ENCODE measurements around the gene RCAN2.

DNA sequence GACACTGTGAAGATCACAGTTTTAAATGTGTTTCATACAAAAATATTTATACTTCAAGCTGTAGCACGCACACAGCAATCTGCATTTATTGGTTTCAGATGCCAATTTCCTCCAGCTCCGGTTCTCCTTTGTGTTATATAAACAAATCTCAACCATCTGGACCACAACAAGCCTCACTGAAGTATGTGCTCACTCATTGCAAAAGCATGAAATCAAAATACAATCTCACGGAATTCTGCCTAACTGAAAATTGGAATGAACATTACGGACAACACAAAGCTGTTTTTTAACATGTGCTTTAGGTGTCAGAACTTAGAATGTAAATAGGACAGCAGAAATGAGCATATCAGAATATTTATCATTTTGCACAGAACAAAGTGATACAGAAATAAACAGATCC lies 38.0 kb downstream of the RCAN2 start:
- TF ChIP-seq, protein P1, sequence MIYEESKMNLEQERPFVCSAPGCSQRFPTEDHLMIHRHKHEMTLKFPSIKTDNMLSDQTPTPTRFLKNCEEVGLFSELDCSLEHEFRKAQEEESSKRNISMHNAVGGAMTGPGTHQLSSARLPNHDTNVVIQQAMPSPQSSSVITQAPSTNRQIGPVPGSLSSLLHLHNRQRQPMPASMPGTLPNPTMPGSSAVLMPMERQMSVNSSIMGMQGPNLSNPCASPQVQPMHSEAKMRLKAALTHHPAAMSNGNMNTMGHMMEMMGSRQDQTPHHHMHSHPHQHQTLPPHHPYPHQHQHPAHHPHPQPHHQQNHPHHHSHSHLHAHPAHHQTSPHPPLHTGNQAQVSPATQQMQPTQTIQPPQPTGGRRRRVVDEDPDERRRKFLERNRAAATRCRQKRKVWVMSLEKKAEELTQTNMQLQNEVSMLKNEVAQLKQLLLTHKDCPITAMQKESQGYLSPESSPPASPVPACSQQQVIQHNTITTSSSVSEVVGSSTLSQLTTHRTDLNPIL (CRISPR knock-in tag; IDR thresholded peaks at IDR 0.05; ENCODE audit: low read depth), result no peak
- TF ChIP-seq TCF4 (CRISPR knock-in tag; IDR thresholded peaks at IDR 0.05; ENCODE audit: borderline replicate concordance) (no peak), GLIS3 (CRISPR knock-in tag; IDR thresholded peaks at IDR 0.05) (no peak), SNAI2 (CRISPR knock-in tag; IDR thresholded peaks at IDR 0.05) (no peak)
- TF ChIP-seq, protein P2, sequence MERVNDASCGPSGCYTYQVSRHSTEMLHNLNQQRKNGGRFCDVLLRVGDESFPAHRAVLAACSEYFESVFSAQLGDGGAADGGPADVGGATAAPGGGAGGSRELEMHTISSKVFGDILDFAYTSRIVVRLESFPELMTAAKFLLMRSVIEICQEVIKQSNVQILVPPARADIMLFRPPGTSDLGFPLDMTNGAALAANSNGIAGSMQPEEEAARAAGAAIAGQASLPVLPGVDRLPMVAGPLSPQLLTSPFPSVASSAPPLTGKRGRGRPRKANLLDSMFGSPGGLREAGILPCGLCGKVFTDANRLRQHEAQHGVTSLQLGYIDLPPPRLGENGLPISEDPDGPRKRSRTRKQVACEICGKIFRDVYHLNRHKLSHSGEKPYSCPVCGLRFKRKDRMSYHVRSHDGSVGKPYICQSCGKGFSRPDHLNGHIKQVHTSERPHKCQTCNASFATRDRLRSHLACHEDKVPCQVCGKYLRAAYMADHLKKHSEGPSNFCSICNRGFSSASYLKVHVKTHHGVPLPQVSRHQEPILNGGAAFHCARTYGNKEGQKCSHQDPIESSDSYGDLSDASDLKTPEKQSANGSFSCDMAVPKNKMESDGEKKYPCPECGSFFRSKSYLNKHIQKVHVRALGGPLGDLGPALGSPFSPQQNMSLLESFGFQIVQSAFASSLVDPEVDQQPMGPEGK (CRISPR knock-in tag; IDR thresholded peaks at IDR 0.05; ENCODE audit: borderline replicate concordance), result no peak
- TF ChIP-seq, protein P3, sequence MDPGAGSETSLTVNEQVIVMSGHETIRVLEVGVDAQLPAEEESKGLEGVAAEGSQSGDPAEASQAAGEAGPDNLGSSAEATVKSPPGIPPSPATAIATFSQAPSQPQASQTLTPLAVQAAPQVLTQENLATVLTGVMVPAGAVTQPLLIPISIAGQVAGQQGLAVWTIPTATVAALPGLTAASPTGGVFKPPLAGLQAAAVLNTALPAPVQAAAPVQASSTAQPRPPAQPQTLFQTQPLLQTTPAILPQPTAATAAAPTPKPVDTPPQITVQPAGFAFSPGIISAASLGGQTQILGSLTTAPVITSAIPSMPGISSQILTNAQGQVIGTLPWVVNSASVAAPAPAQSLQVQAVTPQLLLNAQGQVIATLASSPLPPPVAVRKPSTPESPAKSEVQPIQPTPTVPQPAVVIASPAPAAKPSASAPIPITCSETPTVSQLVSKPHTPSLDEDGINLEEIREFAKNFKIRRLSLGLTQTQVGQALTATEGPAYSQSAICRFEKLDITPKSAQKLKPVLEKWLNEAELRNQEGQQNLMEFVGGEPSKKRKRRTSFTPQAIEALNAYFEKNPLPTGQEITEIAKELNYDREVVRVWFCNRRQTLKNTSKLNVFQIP (CRISPR knock-in tag; IDR thresholded peaks at IDR 0.05; ENCODE audit: borderline replicate concordance, low read depth), result no peak

Data from SK-N-SH treated with all-trans-retinoic acid at 6 μM for 48 hours (cell line).